ENCODE measurements around the gene CUEDC1. TPM values are rescaled to one million over a fixed set of nuclear protein-coding genes. Genes with fewer than 3 reads are reported as not detected.

CUEDC1 gene
- total and polyA plus RNA-seq, 9 of the 15 experiments (the other 6 are each of a cell fraction or from before 2014, with no cell fraction given): 0.20 to 4.1 (median 1.6) TPM; not detected in 1

GRCh38 chr17:57997085-57997809 is 42.0 kb upstream of the CUEDC1 start (continued):
- TF ChIP-seq AFF4 (CRISPR knock-in tag; IDR thresholded peaks at IDR 0.05) (0 out of 2 replicates have a peak, but pooled peaks have one; percentile 40), ZNF518B (CRISPR knock-in tag; IDR thresholded peaks at IDR 0.05) (no peak), MAFF (IDR thresholded peaks at IDR 0.05; ENCODE audit: low read length) (peak; percentile 36; the same call in 1 of the 2 replicates), POLR2AphosphoS2 (IDR thresholded peaks at IDR 0.05; ENCODE audit: low read length) (peak; percentile 82; the same call in 1 of the 2 replicates), MAFG (tag; conservative IDR thresholded peaks at IDR 0.05) (peak; percentile 37; the same call in 1 of the 2 replicates), CLOCK (CRISPR knock-in tag; IDR thresholded peaks at IDR 0.05; ENCODE audit: borderline replicate concordance) (no peak), POLR2A (conservative IDR thresholded peaks at IDR 0.05) (peak; percentile 69; the same call in 1 of the 2 replicates), ZNF644 (tag; IDR thresholded peaks at IDR 0.05; ENCODE audit: low read depth) (no peak), SMAD2 (IDR thresholded peaks at IDR 0.05; ENCODE audit: low read depth, low read length) (no peak), POLR2G (IDR thresholded peaks at IDR 0.05; ENCODE audit: low read depth, low read length) (0 out of 2 replicates have a peak, but pooled peaks have one; percentile 43), PRPF4 (IDR thresholded peaks at IDR 0.05; ENCODE audit: insufficient read depth, low read depth, low read length, poor library complexity, severe bottlenecking) (no peak), NR2C1 (IDR thresholded peaks at IDR 0.05) (no peak), NR2C1 (tag; IDR thresholded peaks at IDR 0.05) (no peak)
